Breast epithelium (tissue), 4 donors: ENCODE measurements around the gene PLPP7. TPM values are rescaled to one million over a fixed set of nuclear protein-coding genes. Genes with fewer than 3 reads are reported as not detected.
A peak's percentile ranks its signal among the peaks of the same experiment; 100 is the strongest.

Source experiments
- DNase-seq, 2 donors: peaks; one replicate each; pipeline ENCODE4 v3.0.0-alpha.2; 2019; ENCODE audit warnings: low spot score in 2 of 2
- H3K27ac ChIP-seq, 2 donors: fragments of 200-600 bp; sonication (generic) in 1 of 2; one replicate each; pipeline ENCODE4 v1.5.1; 2016 to 2019; ENCODE audit warnings: mild to moderate bottlenecking in 1 of 2
- H3K27me3 ChIP-seq, 2 donors: fragments of 200-600 bp; sonication (generic) in 1 of 2; one replicate each; pipeline versions ENCODE4 v1.5.1 to v1.6.0; 2017 to 2019; ENCODE audit warnings: control low read depth in 1 of 2, mild to moderate bottlenecking in 1 of 2
- H3K36me3 ChIP-seq: fragments of 200-600 bp; one replicate; pipeline ENCODE4 v1.5.1; 2019
- H3K4me1 ChIP-seq, 2 donors: fragments of 200-600 bp; sonication (generic); one replicate each; pipeline ENCODE4 v1.5.1; 2016 to 2019; ENCODE audit warnings: control low read depth in 1 of 2
- H3K4me3 ChIP-seq, 3 donors: fragments of 200-600 bp; sonication (generic); 1 replicate in 2 of 3; 2 replicates in 1 of 3; pipeline ENCODE4 v1.5.1; 2016 to 2019; ENCODE audit warnings: mild to moderate bottlenecking in 3 of 3, moderate library complexity in 2 of 3
- H3K9me3 ChIP-seq, 2 donors: fragments of 200-600 bp; sonication (generic) in 1 of 2; one replicate each; pipeline ENCODE4 v1.5.1; 2016 to 2019; ENCODE audit warnings: control low read depth in 1 of 2
- CTCF ChIP-seq, 3 donors: fragments of 450-650 bp; IDR thresholded peaks; one replicate each; pipeline ENCODE4 v1.5.1; 2016 to 2017; ENCODE audit warnings: antibody characterized with exemption in 3 of 3, mild to moderate bottlenecking in 3 of 3, moderate library complexity in 3 of 3
- POLR2A ChIP-seq: fragments of 450-650 bp; IDR thresholded peaks from one replicate; pipeline ENCODE4 v1.6.1; 2016; ENCODE audit warnings: antibody characterized with exemption, mild to moderate bottlenecking, moderate library complexity
- POLR2AphosphoS5 ChIP-seq, 3 donors: sonication (generic); formaldehyde crosslinking; IDR thresholded peaks; one replicate each; pipeline ENCODE4 v1.6.1; 2017; ENCODE audit warnings: antibody characterized with exemption in 3 of 3
- intact Hi-C: fragments of 100-400 bp; cut with DNase I; formaldehyde crosslinking; loops from one replicate; pipeline ENCODE4 v1.15.1; 2023; ENCODE audit warnings: low total_unique reads
- total RNA-seq, 3 donors: library from RNA; depleted of rRNA; stranded (reverse); fragments of >200 nt; gene quantifications; one replicate each; pipeline ENCODE4 v1.1.0, GENCODE V29; 2016

PLPP7 gene
- total RNA-seq, 3 donors from 2014 or later = 5.0 to 14.1 (median 9.3) TPM

- TF ChIP-seq CTCF (IDR thresholded peaks at IDR 0.05) = no peak
- TF ChIP-seq POLR2A = no peak
- no peak for TF ChIP-seq POLR2AphosphoS5 (IDR thresholded peaks at IDR 0.05)
Observed at GRCh38 chr9:131308452-131308851, 18.9 kb downstream of the PLPP7 start.

GRCh38 chr9:131308906-131309529 is 19.5 kb downstream of the PLPP7 start:
- Histone ChIP-seq H3K9me3 (no peaks in the 10 kb centered on the region), H3K27ac (no peak overlapping the region), H3K27me3 (no peaks in the 10 kb centered on the region), H3K36me3 (no peaks in the 10 kb centered on the region), H3K4me1 (no peaks in the 10 kb centered on the region), H3K4me3 (no peak overlapping the region)
- no peak for DNase-seq
- intact Hi-C loops = no loop called here
- TF ChIP-seq POLR2A = no peak
- no peak for TF ChIP-seq POLR2AphosphoS5 (IDR thresholded peaks at IDR 0.05)
- no peak for TF ChIP-seq CTCF (IDR thresholded peaks at IDR 0.05)

More at GRCh38 chr9:131308452-131308851, 18.9 kb downstream of the PLPP7 start:
- Histone ChIP-seq H3K9me3 (no peaks in the 10 kb centered on the region), H3K4me3 (no peak overlapping the region), H3K27me3 (no peaks in the 10 kb centered on the region), H3K27ac (no peak overlapping the region), H3K4me1 (no peaks in the 10 kb centered on the region), H3K36me3 (no peaks in the 10 kb centered on the region)
- intact Hi-C loops = no loop called here
- DNase-seq = no peak

- Histone ChIP-seq H3K4me1 (no peaks in the 10 kb centered on the region), H3K9me3 (no peaks in the 10 kb centered on the region), H3K27ac (no peak overlapping the region), H3K27me3 (no peaks in the 10 kb centered on the region), H3K4me3 (no peak overlapping the region), H3K36me3 (no peaks in the 10 kb centered on the region)
- intact Hi-C loops = no loop called here
- DNase-seq = no peak
- TF ChIP-seq POLR2A = no peak
- TF ChIP-seq POLR2AphosphoS5 (IDR thresholded peaks at IDR 0.05) = no peak
- TF ChIP-seq CTCF (IDR thresholded peaks at IDR 0.05) = no peak
Observed at GRCh38 chr9:131309530-131310276, 20.2 kb downstream of the PLPP7 start.

GRCh38 chr9:131310833-131311554 is 21.5 kb downstream of the PLPP7 start:
- no peaks in the 10 kb centered on the region for H3K9me3 ChIP-seq
- no peaks in the 10 kb centered on the region for H3K36me3 ChIP-seq
- intact Hi-C loops = no loop called here
- H3K27me3 ChIP-seq = no peaks in the 10 kb centered on the region
- TF ChIP-seq POLR2AphosphoS5 (IDR thresholded peaks at IDR 0.05) = no peak
- TF ChIP-seq POLR2A = no peak
- no peak for TF ChIP-seq CTCF (IDR thresholded peaks at IDR 0.05)
- DNase-seq = no peak
- no peak overlapping the region for H3K27ac ChIP-seq
- H3K4me3 ChIP-seq = peak overlapping the region in 1 of 3 donors; percentile 45
- no peaks in the 10 kb centered on the region for H3K4me1 ChIP-seq

- H3K4me3 ChIP-seq = no peak overlapping the region
- H3K27ac ChIP-seq = no peak overlapping the region
- TF ChIP-seq POLR2A = no peak
- no peak for TF ChIP-seq CTCF (IDR thresholded peaks at IDR 0.05)
- TF ChIP-seq POLR2AphosphoS5 (IDR thresholded peaks at IDR 0.05) = no peak
- intact Hi-C loops = no loop called here
- H3K36me3 ChIP-seq = no peaks in the 10 kb centered on the region
- H3K27me3 ChIP-seq = no peaks in the 10 kb centered on the region
- no peaks in the 10 kb centered on the region for H3K4me1 ChIP-seq
- no peaks in the 10 kb centered on the region for H3K9me3 ChIP-seq
- no peak for DNase-seq
Observed at GRCh38 chr9:131312246-131312645, 22.7 kb downstream of the PLPP7 start.
